Epithelial cell of proximal tubule (primary cell): ENCODE data around the gene RUNX2. TPM values are rescaled to one million over a fixed set of nuclear protein-coding genes. Genes with fewer than 3 reads are reported as not detected.

Source experiments
- DNase-seq: peaks from one replicate; pipeline ENCODE4 v3.0.0-alpha.2; 2011; ENCODE audit warnings: low read depth
- H3K4me3 ChIP-seq: 2 replicates; pipeline ENCODE4 v1.5.1; 2011; ENCODE audit warnings: low read depth, mild to moderate bottlenecking, low read length
- CTCF ChIP-seq: conservative IDR thresholded peaks from 2 replicates; pipeline ENCODE4 v1.5.1; 2012; ENCODE audit warnings: low read depth, mild to moderate bottlenecking, low read length
- total RNA-seq: library from RNA; depleted of rRNA; stranded (reverse); fragments of >200 nt; gene quantifications from 2 replicates; pipeline ENCODE4 v1.2.3, GENCODE V29; 2015

The RUNX2 gene
- total RNA-seq, 1 donor from 2014 or later, result 13.1 TPM

GRCh38 chr6:45479834-45480751 is 152.0 kb downstream of the RUNX2 start:
- peak; percentile 65 for DNase-seq
- no peak overlapping the region for H3K4me3 ChIP-seq
- TF ChIP-seq CTCF, result no peak

GRCh38 chr6:45480752-45481415 is 152.8 kb downstream of the RUNX2 start:
- TF ChIP-seq CTCF, result no peak
- no peak overlapping the region for H3K4me3 ChIP-seq
- DNase-seq, result no peak

GRCh38 chr6:45483021-45483420 is 154.9 kb downstream of the RUNX2 start:
- no peak for DNase-seq
- TF ChIP-seq CTCF, result no peak
- no peak overlapping the region for H3K4me3 ChIP-seq

- DNase-seq, result no peak
- no peak for TF ChIP-seq CTCF
- no peak overlapping the region for H3K4me3 ChIP-seq
These were observed 155.4 kb downstream of the RUNX2 start for GRCh38 chr6:45483501-45483900.

- H3K4me3 ChIP-seq, result no peak overlapping the region
- DNase-seq, result no peak
- no peak for TF ChIP-seq CTCF
These were observed 158.6 kb downstream of the RUNX2 start for GRCh38 chr6:45486736-45487135.

GRCh38 chr6:45487645-45488044 is 159.5 kb downstream of the RUNX2 start:
- TF ChIP-seq CTCF, result no peak
- no peak for DNase-seq

More at GRCh38 chr6:45487645-45488044, 159.5 kb downstream of the RUNX2 start:
- no peak overlapping the region for H3K4me3 ChIP-seq
